CD4-positive, alpha-beta memory T cell (primary cell): Measurements from ENCODE around the gene CUBN. TPM values are rescaled to one million over a fixed set of nuclear protein-coding genes. Genes with fewer than 3 reads are reported as not detected.

Source experiments
- CTCF ChIA-PET: fragments of 350-600 bp; sonication (Branson Sonifier 250); formaldehyde crosslinking; loops from one replicate; lab custom pipeline; 2021; ENCODE audit warnings: inconsistent platforms; ENCODE audit not compliant: partially characterized antibody; lab: Charles Lee
- POLR2A ChIA-PET: fragments of 350-600 bp; sonication (Branson Sonifier 250); formaldehyde crosslinking; loops from one replicate; lab custom pipeline; 2021; ENCODE audit not compliant: partially characterized antibody; lab: Charles Lee
- DNase-seq, 5 donors: peaks; one replicate each; pipeline versions ENCODE4 v3.0.0 to v3.0.0-alpha.2; 2020 to 2022; ENCODE audit warnings: mixed read lengths in 1 of 5
- H3K27ac ChIP-seq: one replicate; pipeline ENCODE4 v1.7.0; 2013; ENCODE audit warnings: low read depth, low read length
- H3K27me3 ChIP-seq: 2 replicates; pipeline ENCODE4 v1.7.0; 2013; ENCODE audit warnings: mild to moderate bottlenecking, low read length, moderate library complexity; ENCODE audit not compliant: insufficient read depth
- H3K36me3 ChIP-seq: 2 replicates; pipeline ENCODE4 v1.7.0; 2013; ENCODE audit warnings: mild to moderate bottlenecking, low read length, moderate library complexity; ENCODE audit not compliant: insufficient read depth
- H3K4me1 ChIP-seq: 2 replicates; pipeline ENCODE4 v1.7.0; 2013; ENCODE audit warnings: mild to moderate bottlenecking, low read length, moderate library complexity; ENCODE audit not compliant: insufficient read depth
- H3K4me3 ChIP-seq, 2 donors: one replicate each; pipeline ENCODE4 v1.7.0; 2013; ENCODE audit warnings: low read length in 2 of 2, mild to moderate bottlenecking in 1 of 2
- H3K9me3 ChIP-seq, 2 donors: one replicate each; pipeline ENCODE4 v1.7.0; 2013; ENCODE audit warnings: low read length in 2 of 2, control low read depth in 1 of 2; ENCODE audit not compliant: control insufficient read depth in 1 of 2
- H3K27ac Mint-ChIP-seq, 7 donors: one replicate each; pipeline ENCODE4 v1.8.0; 2020 to 2021; ENCODE audit warnings: mixed read lengths in 7 of 7, mild to moderate bottlenecking in 6 of 7, inconsistent platforms in 3 of 7, moderate library complexity in 3 of 7
- H3K27me3 Mint-ChIP-seq, 2 donors: one replicate each; pipeline ENCODE4 v1.8.0; 2020 to 2021; ENCODE audit warnings: mixed read lengths in 2 of 2
- H3K36me3 Mint-ChIP-seq, 2 donors: one replicate each; pipeline ENCODE4 v1.8.0; 2020 to 2021; ENCODE audit warnings: mixed read lengths in 2 of 2, inconsistent platforms in 1 of 2, mild to moderate bottlenecking in 1 of 2
- H3K4me1 Mint-ChIP-seq, 4 donors: one replicate each; pipeline ENCODE4 v1.8.0; 2020 to 2021; ENCODE audit warnings: mixed read lengths in 4 of 4, mild to moderate bottlenecking in 1 of 4
- H3K4me3 Mint-ChIP-seq, 8 donors: one replicate each; pipeline ENCODE4 v1.8.0; 2020 to 2021; ENCODE audit warnings: mixed read lengths in 8 of 8, mild to moderate bottlenecking in 7 of 8, moderate library complexity in 6 of 8, inconsistent platforms in 3 of 8
- H3K9me3 Mint-ChIP-seq, 8 donors: one replicate each; pipeline ENCODE4 v1.8.0; 2020 to 2021; ENCODE audit warnings: mixed read lengths in 8 of 8, mild to moderate bottlenecking in 5 of 8, inconsistent platforms in 3 of 8, moderate library complexity in 1 of 8
- intact Hi-C: fragments of 100-400 bp; cut with micrococcal nuclease; formaldehyde crosslinking; loops from one replicate; pipeline ENCODE4 v1.15.1; 2023
- polyA plus RNA-seq, 2 donors: library from polyadenylated mRNA; unstranded; fragments of 300-500 nt; fragmentation: Illumina TruSeq; gene quantifications; one replicate each; pipeline ENCODE4 v1.2.3, GENCODE V29; 2021
- total RNA-seq, 2 experiments: library from RNA; stranded (reverse); gene quantifications; one replicate each; pipeline ENCODE4 v1.2.3, GENCODE V29; 2021

Gene CUBN
- total and polyA plus RNA-seq, 4 experiments from 2014 or later, result 0.49 to 10.9 (median 8.5) TPM; not detected in 1

DNA sequence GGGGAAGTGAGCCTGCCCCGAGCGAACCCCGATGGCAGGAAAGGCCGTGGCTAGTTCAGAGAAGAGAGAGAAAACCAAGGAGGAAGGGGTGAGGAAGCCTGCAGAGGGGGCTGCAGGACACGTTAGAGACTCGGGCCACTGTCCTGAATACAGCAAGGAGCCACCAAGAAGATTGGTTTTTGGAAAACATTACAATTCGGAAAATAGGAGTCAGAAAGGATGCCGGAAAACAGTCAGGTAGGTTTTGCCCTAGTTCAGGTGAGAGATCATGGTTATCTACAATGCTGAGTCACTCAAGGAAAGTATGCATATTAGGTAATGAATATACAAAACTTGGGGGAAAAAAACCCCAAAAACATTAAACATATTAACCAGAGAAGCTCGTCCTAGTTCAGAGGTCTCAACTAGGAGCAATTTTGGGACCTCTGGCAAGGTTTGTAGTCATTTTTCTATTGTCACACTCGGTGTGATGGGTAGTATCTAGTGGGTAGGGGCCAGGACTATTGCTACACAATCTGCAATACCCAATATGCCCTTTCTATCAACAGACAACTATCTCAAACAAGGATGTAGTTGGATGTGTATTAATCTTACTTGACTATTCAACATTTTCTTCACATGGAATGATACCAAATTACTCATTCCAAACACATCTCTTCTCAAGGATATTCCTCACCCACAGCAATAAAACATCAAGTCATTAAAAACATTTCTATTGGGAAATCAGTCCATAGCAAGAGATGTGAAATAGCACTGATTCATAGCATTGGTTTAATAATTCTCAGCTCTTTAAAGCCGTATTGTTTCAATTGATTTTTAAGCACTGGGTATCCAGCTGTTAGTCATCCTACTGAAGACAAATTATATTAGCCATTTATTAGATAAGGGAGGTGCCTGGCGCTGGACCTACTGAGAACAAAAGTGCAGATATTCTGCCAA is 238.0 kb downstream of the CUBN start:
- Histone ChIP-seq H3K27me3 (no peaks in the 10 kb centered on the region), H3K27ac (no peak overlapping the region), H3K4me1 (peaks cover 10% of the 10 kb centered on the region), H3K36me3 (no peaks in the 10 kb centered on the region), H3K4me3 (peak overlapping the region in 1 of 2 donors; percentile 11), H3K9me3 (no peaks in the 10 kb centered on the region)
- intact Hi-C loops, result loop anchor here (1.0 to 5.0 kb wide), 4 partner anchors 63 to 366 kb away; no protein-coding TSS in a partner anchor
- CTCF ChIA-PET, result interaction anchor here (1.0 to 2.5 kb wide), 7 partner anchors 8 to 309 kb away, joined by 3 to 5 read pairs (median 4); partner anchors contain the start of gene TRDMT1
- POLR2A ChIA-PET, result interaction anchor here (0.6 to 0.8 kb wide), 2 partner anchors 12 to 310 kb away, joined by 3 read pairs; partner anchors contain the start of gene TRDMT1
- H3K4me3 Mint-ChIP-seq, result peak overlapping the region; percentile 64 to 84 (median 78)
- no peaks in the 10 kb centered on the region for H3K27me3 Mint-ChIP-seq
- DNase-seq, result peak; percentile 20 to 47 (median 37)
- peaks cover 0 to 4% (median 0%) of the 10 kb centered on the region in 8 donors for H3K9me3 Mint-ChIP-seq
- peak overlapping the region in 6 of 7 donors; percentile 18 to 86 (median 61) for H3K27ac Mint-ChIP-seq
- peaks cover 0 to 4% of the 10 kb centered on the region in 2 donors for H3K36me3 Mint-ChIP-seq
- peaks cover 6 to 13% (median 9%) of the 10 kb centered on the region in 4 donors for H3K4me1 Mint-ChIP-seq

DNA sequence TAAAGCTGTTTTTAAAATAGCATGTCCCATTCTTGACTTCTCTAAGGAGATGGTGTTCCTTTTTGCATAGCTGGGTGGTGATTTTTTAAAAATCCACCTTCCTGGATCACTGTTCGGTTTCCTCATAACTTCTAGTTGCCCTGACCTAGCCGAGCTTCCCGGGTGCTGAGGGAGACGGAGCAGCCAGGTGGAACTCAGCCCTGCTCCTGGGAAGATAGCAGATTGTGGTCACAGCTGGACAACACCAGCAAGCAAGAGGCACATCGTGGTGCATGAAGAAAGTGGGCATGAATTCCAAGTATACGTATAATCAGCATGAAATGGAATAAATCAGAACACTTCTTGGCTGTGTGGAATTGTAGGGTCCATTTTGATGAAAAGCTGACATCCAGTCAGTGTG is 238.9 kb downstream of the CUBN start:
- ChIA-PET POLR2A (interaction anchor here (0.8 kb wide), 1 partner anchor 13 kb away, joined by 3 read pairs; no protein-coding TSS in a partner anchor), CTCF (interaction anchor here (1.2 to 2.5 kb wide), 5 partner anchors 14 to 310 kb away, joined by 3 to 5 read pairs (median 4); partner anchors contain the start of gene TRDMT1)
- DNase-seq, result no peak
- Histone ChIP-seq H3K4me1 (peaks cover 10% of the 10 kb centered on the region), H3K27ac (no peak overlapping the region), H3K4me3 (no peak overlapping the region), H3K9me3 (no peaks in the 10 kb centered on the region), H3K27me3 (no peaks in the 10 kb centered on the region), H3K36me3 (no peaks in the 10 kb centered on the region)
- peaks cover 6 to 13% (median 9%) of the 10 kb centered on the region in 4 donors for H3K4me1 Mint-ChIP-seq
- peak overlapping the region in 1 of 8 donors; percentile 76 for H3K4me3 Mint-ChIP-seq
- H3K9me3 Mint-ChIP-seq, result peaks cover 0 to 4% (median 0%) of the 10 kb centered on the region in 8 donors
- H3K36me3 Mint-ChIP-seq, result peaks cover 1 to 4% of the 10 kb centered on the region in 2 donors
- H3K27ac Mint-ChIP-seq, result no peak overlapping the region
- intact Hi-C loops, result loop anchor here (1.0 to 5.0 kb wide), 4 partner anchors 62 to 367 kb away; no protein-coding TSS in a partner anchor
- H3K27me3 Mint-ChIP-seq, result no peaks in the 10 kb centered on the region

DNA sequence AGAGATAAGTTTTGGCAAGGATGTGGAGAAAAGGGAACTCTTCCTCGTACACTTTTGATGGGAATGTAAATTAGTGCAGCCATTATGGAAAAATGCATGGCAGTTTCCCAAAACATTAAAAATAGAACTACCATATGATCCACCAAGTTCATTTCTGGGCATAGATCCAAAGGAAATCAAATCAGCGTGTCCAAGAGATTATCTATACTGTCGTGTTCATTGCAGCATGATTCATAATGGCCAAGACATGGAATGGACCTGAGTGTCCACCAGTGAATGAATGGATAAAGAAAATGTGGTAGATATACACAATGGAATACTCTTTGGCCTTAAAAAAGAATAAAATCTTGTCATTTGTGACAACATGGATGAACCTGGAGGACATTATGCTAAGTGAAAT is 242.0 kb downstream of the CUBN start:
- no peak overlapping the region for H3K4me3 Mint-ChIP-seq
- POLR2A ChIA-PET, result no interaction called here

DNA sequence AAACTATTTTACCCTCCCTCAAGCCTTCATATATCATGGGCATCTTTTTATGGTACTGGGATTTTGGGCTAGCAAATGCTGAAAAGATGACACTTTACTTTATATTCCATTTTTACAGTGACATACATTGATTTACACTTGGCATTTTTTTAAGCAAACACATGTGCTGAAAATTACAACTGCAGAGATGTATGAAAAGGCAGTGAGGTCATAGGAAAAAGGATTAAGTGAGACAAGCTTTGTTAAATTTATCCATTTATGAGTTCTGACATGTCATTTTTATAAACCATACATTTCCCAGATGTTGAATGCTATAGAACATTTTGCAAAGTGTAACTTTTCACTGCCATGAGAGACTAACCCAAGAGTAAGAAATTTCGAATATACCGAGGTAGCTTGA is 243.6 kb downstream of the CUBN start:
- no peaks in the 10 kb centered on the region for H3K9me3 ChIP-seq
- POLR2A ChIA-PET, result no interaction called here
- intact Hi-C loops, result no loop called here
- Mint-ChIP-seq H3K4me3 (no peak overlapping the region), H3K27me3 (no peaks in the 10 kb centered on the region), H3K36me3 (peaks cover 1 to 7% of the 10 kb centered on the region in 2 donors), H3K27ac (no peak overlapping the region), H3K4me1 (peaks cover 2 to 5% (median 3%) of the 10 kb centered on the region in 4 donors), H3K9me3 (no peaks in the 10 kb centered on the region)
- H3K4me1 ChIP-seq, result peaks cover 2% of the 10 kb centered on the region
- CTCF ChIA-PET, result interaction anchor here (1.4 to 1.7 kb wide), 2 partner anchors 22 to 371 kb away, joined by 3 to 4 read pairs; no protein-coding TSS in a partner anchor
- H3K4me3 ChIP-seq, result no peak overlapping the region
- no peaks in the 10 kb centered on the region for H3K36me3 ChIP-seq
- no peaks in the 10 kb centered on the region for H3K27me3 ChIP-seq
- H3K27ac ChIP-seq, result no peak overlapping the region
- DNase-seq, result no peak

More for the DNA sequence above, 242.0 kb downstream of the CUBN start:
- H3K4me1 ChIP-seq, result peaks cover 10% of the 10 kb centered on the region
- no peak for DNase-seq
- H3K36me3 ChIP-seq, result no peaks in the 10 kb centered on the region
- no peaks in the 10 kb centered on the region for H3K9me3 ChIP-seq
- peaks cover 6 to 15% (median 10%) of the 10 kb centered on the region in 4 donors for H3K4me1 Mint-ChIP-seq
- H3K4me3 ChIP-seq, result no peak overlapping the region
- H3K27ac Mint-ChIP-seq, result no peak overlapping the region
- CTCF ChIA-PET, result interaction anchor here (1.4 kb wide), 1 partner anchor 369 kb away, joined by 3 read pairs; no protein-coding TSS in a partner anchor
- no peak overlapping the region for H3K27ac ChIP-seq
- H3K9me3 Mint-ChIP-seq, result no peaks in the 10 kb centered on the region
- no peaks in the 10 kb centered on the region for H3K27me3 ChIP-seq
- H3K27me3 Mint-ChIP-seq, result no peaks in the 10 kb centered on the region
- intact Hi-C loops, result no loop called here
- peaks cover 1 to 7% of the 10 kb centered on the region in 2 donors for H3K36me3 Mint-ChIP-seq

DNA sequence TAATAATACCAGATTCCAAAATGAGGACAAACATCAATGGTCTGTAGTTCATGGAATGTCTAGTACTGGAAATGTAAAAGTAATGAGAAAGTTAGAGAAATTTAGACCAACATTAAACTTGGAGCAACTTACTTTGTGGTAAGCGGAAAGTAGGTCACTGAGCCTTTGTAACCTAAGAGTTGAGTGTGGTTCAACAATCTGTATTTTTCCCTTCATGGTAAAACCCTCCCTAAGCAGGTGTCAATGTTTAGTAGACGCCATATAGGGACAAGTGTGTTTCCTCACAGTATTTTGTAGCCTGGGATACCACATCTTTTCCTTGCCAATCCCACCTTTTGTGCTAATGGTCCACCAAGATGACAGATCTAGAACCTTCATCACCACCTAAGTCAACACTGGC is 245.1 kb downstream of the CUBN start:
- intact Hi-C loops, result no loop called here
- Mint-ChIP-seq H3K27me3 (peaks cover 0 to 1% of the 10 kb centered on the region in 2 donors), H3K4me1 (peaks cover 0 to 4% (median under 1%) of the 10 kb centered on the region in 4 donors), H3K4me3 (no peak overlapping the region), H3K36me3 (peaks cover 1 to 7% of the 10 kb centered on the region in 2 donors), H3K27ac (peak overlapping the region in 3 of 7 donors; percentile 17 to 81 (median 74)), H3K9me3 (no peaks in the 10 kb centered on the region)
- Histone ChIP-seq H3K27me3 (no peaks in the 10 kb centered on the region), H3K9me3 (no peaks in the 10 kb centered on the region), H3K36me3 (no peaks in the 10 kb centered on the region), H3K4me1 (no peaks in the 10 kb centered on the region), H3K27ac (no peak overlapping the region), H3K4me3 (no peak overlapping the region)
- DNase-seq, result peak in 4 of 5 donors; percentile 5 to 15 (median 7)
- CTCF ChIA-PET, result no interaction called here
- POLR2A ChIA-PET, result no interaction called here

DNA sequence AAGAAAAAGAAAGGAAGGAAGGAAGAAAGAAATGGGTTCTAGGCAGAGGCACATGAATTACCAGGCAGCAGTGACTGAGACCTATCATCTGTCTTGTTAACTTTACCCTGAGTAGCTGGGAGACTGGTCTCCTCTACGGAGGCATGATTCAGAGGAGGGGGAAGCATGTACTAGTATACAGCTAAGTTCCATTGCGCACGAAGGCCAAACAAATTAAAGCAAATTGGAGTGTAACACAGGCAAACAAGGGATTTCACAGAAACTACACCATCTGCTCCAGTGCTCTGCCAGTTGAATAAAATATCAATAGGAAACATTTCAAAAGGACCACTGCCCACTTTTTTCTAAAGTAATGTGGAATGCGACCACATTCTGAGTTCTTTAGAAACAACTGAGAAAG is 246.5 kb downstream of the CUBN start:
- peaks cover 1 to 7% of the 10 kb centered on the region in 2 donors for H3K36me3 Mint-ChIP-seq

More for the DNA sequence above, 246.5 kb downstream of the CUBN start:
- intact Hi-C loops, result no loop called here
- Histone ChIP-seq H3K4me3 (no peak overlapping the region), H3K4me1 (no peaks in the 10 kb centered on the region), H3K9me3 (no peaks in the 10 kb centered on the region), H3K27me3 (no peaks in the 10 kb centered on the region), H3K36me3 (no peaks in the 10 kb centered on the region), H3K27ac (no peak overlapping the region)
- DNase-seq, result no peak
- Mint-ChIP-seq H3K27me3 (peaks cover 0 to 1% of the 10 kb centered on the region in 2 donors), H3K27ac (no peak overlapping the region), H3K4me1 (peaks cover 0 to 4% (median under 1%) of the 10 kb centered on the region in 4 donors), H3K4me3 (peak overlapping the region in 2 of 8 donors; percentile 5 to 60), H3K9me3 (no peaks in the 10 kb centered on the region)
- POLR2A ChIA-PET, result no interaction called here
- CTCF ChIA-PET, result interaction anchor here (1.0 kb wide), 1 partner anchor 9 kb away, joined by 3 read pairs; no protein-coding TSS in a partner anchor
